ENCODE data around the gene SHISA4. TPM values are rescaled to one million over a fixed set of nuclear protein-coding genes. Genes with fewer than 3 reads are reported as not detected.
"Not testable (repeated sequence)": the region's sequence is repeated elsewhere in the genome, so short reads cannot be mapped to it uniquely, and the experiment has no call there.

Gene SHISA4
- total and polyA plus RNA-seq, 5 donors from 2014 or later, result 0.22 to 0.44 (median 0.44) TPM; not detected in 2

DNA sequence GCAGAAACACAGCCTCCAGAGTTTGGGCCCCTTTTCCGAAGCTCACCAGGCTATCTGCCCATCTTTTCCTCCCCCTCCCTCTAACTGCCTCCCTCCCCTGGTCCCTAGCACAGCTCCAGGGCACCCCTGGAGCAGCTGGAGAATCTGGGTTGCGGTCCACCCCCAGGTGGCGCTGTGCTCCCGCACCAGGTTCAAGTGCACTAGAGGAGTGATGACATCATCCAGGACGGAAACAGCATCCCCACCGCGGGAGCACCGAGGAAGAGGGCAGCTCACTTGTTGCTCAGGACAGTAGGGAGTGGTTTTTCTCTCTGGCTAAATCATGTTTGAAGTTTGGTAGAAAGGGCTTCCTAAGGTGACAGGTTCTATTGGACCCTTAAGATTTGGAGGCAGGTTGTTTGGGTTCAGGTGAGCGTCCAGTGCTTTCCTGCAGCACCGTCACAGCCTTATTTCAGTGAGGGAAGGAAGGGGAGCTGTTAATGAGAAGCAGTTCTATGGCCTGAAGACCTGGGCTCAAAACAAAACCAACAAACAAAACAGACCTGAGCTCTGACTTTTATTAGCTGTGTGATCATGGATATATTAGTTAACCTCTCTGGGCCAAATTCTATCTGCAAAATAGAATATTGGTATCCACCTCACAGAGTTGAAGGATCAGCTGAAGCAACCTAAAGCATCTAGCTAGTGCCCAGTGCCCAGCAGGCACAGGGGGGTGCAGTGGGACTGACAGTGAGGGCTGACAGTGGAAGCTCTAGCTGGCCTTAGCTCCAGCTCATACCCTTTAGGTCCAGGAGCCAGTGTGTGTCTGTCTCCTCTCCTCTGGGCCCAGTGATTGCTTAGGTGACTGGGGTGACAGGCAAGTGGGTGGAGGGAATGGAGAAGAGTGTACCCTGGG is 7.5 kb downstream of the SHISA4 start:
- Histone ChIP-seq H3K36me3 (ENCODE audit: control insufficient read depth, insufficient read depth, low read length) (no peaks in the 10 kb centered on the region), H3K4me3 (ENCODE audit: low read depth, low read length) (peak overlapping the region; percentile 46), H3K4me1 (ENCODE audit: control insufficient read depth, insufficient read depth, low read length, poor library complexity, severe bottlenecking) (no peaks in the 10 kb centered on the region), H3K27ac (ENCODE audit: insufficient read depth, low read length, poor library complexity, severe bottlenecking) (no peak overlapping the region), H3K27me3 (ENCODE audit: control insufficient read depth, insufficient read depth, low read length) (no peaks in the 10 kb centered on the region), H3K9me3 (ENCODE audit: control insufficient read depth in 2 of 2, low read length in 2 of 2) (no peaks in the 10 kb centered on the region)
- peak overlapping the region in 3 of 4 donors; percentile 21 to 82 (median 45) for H3K4me3 Mint-ChIP-seq
- H3K27me3 Mint-ChIP-seq, result peaks cover 21% of the 10 kb centered on the region
- ATAC-seq (ENCODE audit: low read depth in 2 of 2) (peak; percentile 76 to 85), DNase-seq (peak; percentile 64 to 87 (median 73))
- no peaks in the 10 kb centered on the region for H3K36me3 Mint-ChIP-seq
- peak overlapping the region in 2 of 3 donors; percentile 14 to 73 for H3K27ac Mint-ChIP-seq
- H3K9me3 Mint-ChIP-seq, result peaks cover 0 to 1% (median 0%) of the 10 kb centered on the region in 7 donors
- peaks cover 3 to 10% (median 6%) of the 10 kb centered on the region in 4 donors for H3K4me1 Mint-ChIP-seq

DNA sequence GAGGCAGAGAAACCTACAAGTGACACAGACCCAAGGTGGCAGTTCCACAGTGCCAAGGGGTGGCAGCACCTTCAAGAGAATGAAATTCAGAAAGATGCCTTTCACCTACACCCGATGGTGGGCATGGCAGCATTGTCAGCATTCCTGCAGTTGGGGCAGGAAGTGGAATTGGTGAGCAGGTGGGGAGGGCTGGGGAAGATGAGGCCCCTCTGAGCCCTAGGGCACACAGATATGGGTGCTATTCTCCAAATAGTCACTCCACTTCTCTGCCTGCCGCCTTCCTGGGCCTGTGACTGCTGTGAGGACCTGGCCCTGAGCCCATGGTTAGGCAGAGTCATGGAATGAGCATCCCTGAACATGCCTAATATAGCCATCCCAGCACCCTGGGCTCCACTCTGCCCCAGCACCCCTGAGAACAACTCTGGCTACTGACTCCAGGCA is 8.3 kb downstream of the SHISA4 start:
- no peak overlapping the region for H3K4me3 ChIP-seq (ENCODE audit: low read depth, low read length)
- H3K4me3 Mint-ChIP-seq, result no peak overlapping the region
- no peaks in the 10 kb centered on the region for H3K36me3 Mint-ChIP-seq
- peak overlapping the region in 1 of 3 donors; percentile 14 for H3K27ac Mint-ChIP-seq
- H3K9me3 ChIP-seq (ENCODE audit: control insufficient read depth in 2 of 2, low read length in 2 of 2), result no peaks in the 10 kb centered on the region
- peaks cover 0 to 1% (median 0%) of the 10 kb centered on the region in 7 donors for H3K9me3 Mint-ChIP-seq
- DNase-seq (no peak), ATAC-seq (ENCODE audit: low read depth in 2 of 2) (no peak)
- H3K36me3 ChIP-seq (ENCODE audit: control insufficient read depth, insufficient read depth, low read length), result no peaks in the 10 kb centered on the region
- H3K27ac ChIP-seq (ENCODE audit: insufficient read depth, low read length, poor library complexity, severe bottlenecking), result no peak overlapping the region
- H3K27me3 ChIP-seq (ENCODE audit: control insufficient read depth, insufficient read depth, low read length), result no peaks in the 10 kb centered on the region
- H3K27me3 Mint-ChIP-seq, result peaks cover 16% of the 10 kb centered on the region
- H3K4me1 ChIP-seq (ENCODE audit: control insufficient read depth, insufficient read depth, low read length, poor library complexity, severe bottlenecking), result no peaks in the 10 kb centered on the region
- peaks cover 3 to 10% (median 6%) of the 10 kb centered on the region in 4 donors for H3K4me1 Mint-ChIP-seq

- no peak overlapping the region for H3K4me3 ChIP-seq (ENCODE audit: low read depth, low read length)
- ATAC-seq (ENCODE audit: low read depth in 2 of 2) (no peak), DNase-seq (no peak)
- no peaks in the 10 kb centered on the region for H3K4me1 ChIP-seq (ENCODE audit: control insufficient read depth, insufficient read depth, low read length, poor library complexity, severe bottlenecking)
- Mint-ChIP-seq H3K4me1 (peaks cover 3 to 10% (median 6%) of the 10 kb centered on the region in 4 donors), H3K27ac (no peak overlapping the region), H3K36me3 (no peaks in the 10 kb centered on the region), H3K9me3 (no peaks in the 10 kb centered on the region), H3K4me3 (no peak overlapping the region), H3K27me3 (peaks cover 12% of the 10 kb centered on the region)
- H3K27ac ChIP-seq (ENCODE audit: insufficient read depth, low read length, poor library complexity, severe bottlenecking), result no peak overlapping the region
- H3K27me3 ChIP-seq (ENCODE audit: control insufficient read depth, insufficient read depth, low read length), result no peaks in the 10 kb centered on the region
- no peaks in the 10 kb centered on the region for H3K9me3 ChIP-seq (ENCODE audit: control insufficient read depth in 2 of 2, low read length in 2 of 2)
- H3K36me3 ChIP-seq (ENCODE audit: control insufficient read depth, insufficient read depth, low read length), result no peaks in the 10 kb centered on the region
These were observed 9.7 kb downstream of the SHISA4 start for GRCh38 chr1:201898240-201898894.

- Mint-ChIP-seq H3K27ac (no peak overlapping the region), H3K27me3 (peaks cover 8% of the 10 kb centered on the region), H3K4me3 (no peak overlapping the region), H3K36me3 (no peaks in the 10 kb centered on the region), H3K4me1 (peaks cover 3 to 10% (median 6%) of the 10 kb centered on the region in 4 donors), H3K9me3 (no peaks in the 10 kb centered on the region)
- no peak for DNase-seq
- no peaks in the 10 kb centered on the region for H3K4me1 ChIP-seq (ENCODE audit: control insufficient read depth, insufficient read depth, low read length, poor library complexity, severe bottlenecking)
- no peaks in the 10 kb centered on the region for H3K27me3 ChIP-seq (ENCODE audit: control insufficient read depth, insufficient read depth, low read length)
- no peak overlapping the region for H3K4me3 ChIP-seq (ENCODE audit: low read depth, low read length)
- H3K27ac ChIP-seq (ENCODE audit: insufficient read depth, low read length, poor library complexity, severe bottlenecking), result no peak overlapping the region
- no peak for ATAC-seq (ENCODE audit: low read depth in 2 of 2)
- H3K9me3 ChIP-seq (ENCODE audit: control insufficient read depth in 2 of 2, low read length in 2 of 2), result no peaks in the 10 kb centered on the region
- no peaks in the 10 kb centered on the region for H3K36me3 ChIP-seq (ENCODE audit: control insufficient read depth, insufficient read depth, low read length)
These were observed 10.3 kb downstream of the SHISA4 start for GRCh38 chr1:201898992-201899391.

DNA sequence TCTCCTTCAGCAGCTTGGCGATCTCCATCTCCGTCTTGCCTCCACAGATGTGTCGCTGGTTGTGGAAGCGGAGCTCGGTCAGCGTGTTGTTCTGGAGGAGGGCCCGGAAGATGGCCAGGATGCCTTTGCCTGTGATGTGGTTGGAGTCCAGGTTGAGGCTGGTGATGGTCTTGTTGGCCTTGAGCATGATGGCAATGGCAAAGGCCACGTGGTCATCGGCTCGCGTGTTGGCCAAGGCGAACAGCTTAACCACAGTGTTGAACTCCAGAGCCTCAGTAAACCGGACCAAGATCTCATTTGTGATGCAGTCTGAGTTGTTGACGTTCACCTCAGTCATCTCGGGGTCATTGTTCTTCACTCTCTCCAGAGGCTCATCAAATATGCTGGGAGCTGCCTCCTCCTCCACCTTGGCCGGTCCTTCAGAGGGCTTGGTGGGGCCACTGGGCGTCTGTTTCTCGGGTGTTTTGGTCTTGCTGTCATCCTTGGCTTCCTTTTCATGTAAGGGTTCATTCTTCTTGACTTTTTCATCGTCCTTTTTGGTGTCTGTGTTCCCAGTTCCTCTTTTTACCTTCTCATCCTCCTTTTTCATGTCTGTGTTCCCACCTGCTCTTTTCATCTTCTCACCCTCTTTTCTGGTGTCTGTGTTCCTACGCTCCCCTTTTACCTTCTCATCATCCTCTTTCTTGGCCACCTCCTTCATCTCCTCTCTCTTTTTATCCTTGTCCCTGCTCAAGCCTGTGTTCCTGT is 11.2 kb downstream of the SHISA4 start:
- Mint-ChIP-seq H3K4me1 (peaks cover 3 to 10% (median 6%) of the 10 kb centered on the region in 4 donors), H3K9me3 (no peaks in the 10 kb centered on the region), H3K27ac (peak overlapping the region in 1 of 3 donors; percentile 10), H3K36me3 (no peaks in the 10 kb centered on the region), H3K27me3 (peaks cover 10% of the 10 kb centered on the region), H3K4me3 (no peak overlapping the region)
- H3K27ac ChIP-seq (ENCODE audit: insufficient read depth, low read length, poor library complexity, severe bottlenecking), result no peak overlapping the region
- H3K4me1 ChIP-seq (ENCODE audit: control insufficient read depth, insufficient read depth, low read length, poor library complexity, severe bottlenecking), result no peaks in the 10 kb centered on the region
- H3K27me3 ChIP-seq (ENCODE audit: control insufficient read depth, insufficient read depth, low read length), result no peaks in the 10 kb centered on the region
- DNase-seq (no peak), ATAC-seq (ENCODE audit: low read depth in 2 of 2) (no peak)
- no peaks in the 10 kb centered on the region for H3K9me3 ChIP-seq (ENCODE audit: control insufficient read depth in 2 of 2, low read length in 2 of 2)
- H3K36me3 ChIP-seq (ENCODE audit: control insufficient read depth, insufficient read depth, low read length), result no peaks in the 10 kb centered on the region
- no peak overlapping the region for H3K4me3 ChIP-seq (ENCODE audit: low read depth, low read length)

DNA sequence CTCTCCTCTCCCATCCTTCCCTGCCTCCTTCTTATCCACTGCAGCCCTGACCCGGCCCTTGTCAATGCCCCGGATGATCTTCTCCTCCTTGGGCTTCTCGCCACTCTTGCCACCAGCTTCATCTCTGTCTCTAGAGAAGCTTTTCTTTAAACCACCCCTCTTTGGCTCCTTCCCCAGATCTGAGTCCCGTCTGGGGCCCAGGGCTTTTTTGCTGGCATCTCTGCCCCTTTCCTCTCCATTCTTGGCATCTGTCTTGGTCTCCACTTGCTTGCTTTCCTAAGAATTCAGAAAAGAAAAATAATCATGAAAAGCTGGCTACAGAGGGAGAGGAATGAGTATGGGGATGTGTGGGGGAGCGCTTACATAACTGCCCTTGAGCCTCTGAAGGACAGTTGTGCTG is 11.8 kb downstream of the SHISA4 start:
- H3K27me3 ChIP-seq (ENCODE audit: control insufficient read depth, insufficient read depth, low read length), result no peaks in the 10 kb centered on the region
- peak overlapping the region in 1 of 3 donors; percentile 10 for H3K27ac Mint-ChIP-seq
- H3K9me3 ChIP-seq (ENCODE audit: control insufficient read depth in 2 of 2, low read length in 2 of 2), result no peaks in the 10 kb centered on the region
- ATAC-seq (ENCODE audit: low read depth in 2 of 2) (no peak), DNase-seq (no peak)
- H3K4me1 ChIP-seq (ENCODE audit: control insufficient read depth, insufficient read depth, low read length, poor library complexity, severe bottlenecking), result no peaks in the 10 kb centered on the region
- H3K36me3 ChIP-seq (ENCODE audit: control insufficient read depth, insufficient read depth, low read length), result no peaks in the 10 kb centered on the region
- no peak overlapping the region for H3K4me3 Mint-ChIP-seq
- H3K27ac ChIP-seq (ENCODE audit: insufficient read depth, low read length, poor library complexity, severe bottlenecking), result no peak overlapping the region
- no peaks in the 10 kb centered on the region for H3K36me3 Mint-ChIP-seq
- H3K4me1 Mint-ChIP-seq, result peaks cover 3 to 10% (median 6%) of the 10 kb centered on the region in 4 donors
- H3K27me3 Mint-ChIP-seq, result peaks cover 10% of the 10 kb centered on the region
- no peak overlapping the region for H3K4me3 ChIP-seq (ENCODE audit: low read depth, low read length)
- H3K9me3 Mint-ChIP-seq, result no peaks in the 10 kb centered on the region

GRCh38 chr1:201901036-201901435 is 12.3 kb downstream of the SHISA4 start:
- not testable (repeated sequence) for ATAC-seq (ENCODE audit: low read depth in 2 of 2); H3K27me3 ChIP-seq (ENCODE audit: control insufficient read depth, insufficient read depth, low read length)

More at GRCh38 chr1:201901036-201901435, 12.3 kb downstream of the SHISA4 start:
- H3K4me1 ChIP-seq (ENCODE audit: control insufficient read depth, insufficient read depth, low read length, poor library complexity, severe bottlenecking); H3K9me3 ChIP-seq (ENCODE audit: control insufficient read depth in 2 of 2, low read length in 2 of 2); DNase-seq; H3K4me1 Mint-ChIP-seq; H3K36me3 ChIP-seq (ENCODE audit: control insufficient read depth, insufficient read depth, low read length); H3K4me3 ChIP-seq (ENCODE audit: low read depth, low read length); H3K27ac ChIP-seq (ENCODE audit: insufficient read depth, low read length, poor library complexity, severe bottlenecking); H3K27me3 Mint-ChIP-seq; H3K9me3 Mint-ChIP-seq; H3K27ac Mint-ChIP-seq; H3K36me3 Mint-ChIP-seq: not testable (repeated sequence)
- H3K4me3 Mint-ChIP-seq, result peak overlapping the region in 1 of 4 donors; percentile 2
